Cardiac septum (tissue), 1 donor: ENCODE results near the gene RIPOR2. TPM values are rescaled to one million over a fixed set of nuclear protein-coding genes. Genes with fewer than 3 reads are reported as not detected.

Experiments used
- DNase-seq: peaks from one replicate; pipeline ENCODE4 v3.0.0-alpha.2; 2020; ENCODE audit warnings: low spot score
- intact Hi-C: fragments of 100-400 bp; cut with DNase I; formaldehyde crosslinking; loops from one replicate; pipeline ENCODE4 v1.14.0; 2022
- total RNA-seq: library from RNA; stranded (reverse); fragmentation: NEBNext Ultra II Directional; extraction: Animal tissue kit (Norgen Biotek cat#: 25700); gene quantifications from one replicate; pipeline ENCODE4 v1.2.1, GENCODE V29; 2021
- donor health status: DM: no; HTN: no; CAD: no.

Gene RIPOR2
- total RNA-seq, 1 donor from 2014 or later: 11.2 TPM

GRCh38 chr6:24859608-24860200 lies 76.1 kb downstream of the RIPOR2 start:
- intact Hi-C loops: loop anchor here (5.0 kb wide), 1 partner anchor 53 kb away; no protein-coding TSS in a partner anchor

GRCh38 chr6:24859132-24859531 lies 76.6 kb downstream of the RIPOR2 start:
- intact Hi-C loops: loop anchor here (5.0 kb wide), 1 partner anchor 53 kb away; no protein-coding TSS in a partner anchor
- no peak for DNase-seq

More at GRCh38 chr6:24859608-24860200, 76.1 kb downstream of the RIPOR2 start:
- DNase-seq: no peak

GRCh38 chr6:24858177-24858653 lies 77.5 kb downstream of the RIPOR2 start:
- intact Hi-C loops: loop anchor here (5.0 kb wide), 1 partner anchor 54 kb away; no protein-coding TSS in a partner anchor
- no peak for DNase-seq

GRCh38 chr6:24856901-24857670 lies 78.7 kb downstream of the RIPOR2 start:
- intact Hi-C loops: loop anchor here (2.0 to 5.0 kb wide), 2 partner anchors 55 to 136 kb away; no protein-coding TSS in a partner anchor
- DNase-seq: no peak

GRCh38 chr6:24856246-24856599 lies 79.5 kb downstream of the RIPOR2 start:
- intact Hi-C loops: loop anchor here (2.0 to 5.0 kb wide), 2 partner anchors 56 to 137 kb away; no protein-coding TSS in a partner anchor
- no peak for DNase-seq

- DNase-seq: peak; percentile 81
- intact Hi-C loops: loop anchor here (2.0 to 5.0 kb wide), 3 partner anchors 57 to 215 kb away; no protein-coding TSS in a partner anchor
Measured at GRCh38 chr6:24855395-24856245, 80.1 kb downstream of the RIPOR2 start.

GRCh38 chr6:24854077-24854666 lies 81.6 kb downstream of the RIPOR2 start:
- intact Hi-C loops: loop anchor here (2.0 kb wide), 1 partner anchor 217 kb away; no protein-coding TSS in a partner anchor
- DNase-seq: no peak

- intact Hi-C loops: no loop called here
- DNase-seq: no peak
Measured at GRCh38 chr6:24851086-24851485, 84.7 kb downstream of the RIPOR2 start.

GRCh38 chr6:24849713-24850112 lies 86.0 kb downstream of the RIPOR2 start:
- DNase-seq: no peak
- intact Hi-C loops: no loop called here

GRCh38 chr6:24848461-24848860 lies 87.3 kb downstream of the RIPOR2 start:
- DNase-seq: no peak
- intact Hi-C loops: no loop called here

- intact Hi-C loops: no loop called here
- no peak for DNase-seq
Measured at GRCh38 chr6:24847402-24847801, 88.4 kb downstream of the RIPOR2 start.

GRCh38 chr6:24845578-24845977 lies 90.2 kb downstream of the RIPOR2 start:
- DNase-seq: no peak
- intact Hi-C loops: no loop called here

- DNase-seq: no peak
- intact Hi-C loops: no loop called here
Measured at GRCh38 chr6:24844903-24845302, 90.9 kb downstream of the RIPOR2 start.

- DNase-seq: no peak
- intact Hi-C loops: no loop called here
Measured at GRCh38 chr6:24844061-24844460, 91.7 kb downstream of the RIPOR2 start.

- no peak for DNase-seq
- intact Hi-C loops: no loop called here
Measured at GRCh38 chr6:24840187-24840586, 95.6 kb downstream of the RIPOR2 start.

- intact Hi-C loops: no loop called here
- DNase-seq: no peak
Measured at GRCh38 chr6:24838994-24839393, 96.8 kb downstream of the RIPOR2 start.

- DNase-seq: no peak
- intact Hi-C loops: no loop called here
Measured at GRCh38 chr6:24838081-24838480, 97.7 kb downstream of the RIPOR2 start.

GRCh38 chr6:24836109-24836508 lies 99.7 kb downstream of the RIPOR2 start:
- intact Hi-C loops: no loop called here
- DNase-seq: no peak

- intact Hi-C loops: no loop called here
- no peak for DNase-seq
Measured at GRCh38 chr6:24833711-24834386, 101.9 kb downstream of the RIPOR2 start.
